NCI-H345 treated with DMSO at 0.1 percent for 48 hours (cell line): ENCODE measurements around the gene ARHGAP42.
A peak's percentile ranks its signal among the peaks of the same experiment; 100 is the strongest.

Experiments used
- DNase-seq: peaks from one replicate; lab custom pipeline; 2025; ENCODE audit not compliant: unreplicated experiment; lab: John Stamatoyannopoulos, UW

The ARHGAP42 gene

GRCh38 chr11:100948936-100949335 lies 261.8 kb downstream of the ARHGAP42 start:
- no peak for DNase-seq

DNA sequence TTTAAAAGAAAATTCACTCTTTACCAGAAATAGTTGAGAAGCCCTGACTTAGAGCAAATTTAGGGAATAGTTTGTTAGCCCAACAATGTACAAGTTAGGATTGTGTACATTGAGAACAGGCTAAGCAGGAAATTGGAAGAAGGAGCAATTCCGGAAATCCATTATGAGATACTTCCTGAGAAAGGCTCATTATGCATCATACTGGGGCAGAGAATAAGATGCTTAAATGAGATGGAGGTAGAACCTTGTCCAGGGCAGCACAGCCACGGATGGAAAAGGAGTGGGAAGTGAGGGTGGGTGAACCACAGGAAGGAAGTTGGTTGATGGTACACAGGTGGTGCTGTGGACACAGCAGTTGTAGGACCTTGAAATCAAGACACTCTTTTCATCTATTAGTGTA lies 262.4 kb downstream of the ARHGAP42 start:
- no peak for DNase-seq

DNA sequence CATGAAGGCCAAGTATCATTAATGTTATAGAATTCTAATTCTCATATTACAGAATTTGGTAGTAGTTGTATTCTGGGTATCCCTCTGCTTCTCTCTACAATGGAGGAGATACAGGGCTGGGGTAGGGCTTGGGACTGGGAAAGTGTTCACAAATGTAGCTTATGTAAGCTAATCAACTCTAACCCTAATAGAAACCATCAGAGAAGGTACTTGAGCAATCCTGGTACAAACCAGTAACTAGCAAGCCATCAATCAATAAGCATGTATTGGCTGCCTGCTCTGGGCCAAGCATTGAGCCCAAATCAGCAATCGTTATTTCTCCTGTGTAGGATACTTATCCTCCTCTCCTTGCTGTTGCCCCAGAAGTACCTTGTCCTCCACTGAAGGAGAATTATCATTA lies 268.2 kb downstream of the ARHGAP42 start:
- DNase-seq = no peak

DNA sequence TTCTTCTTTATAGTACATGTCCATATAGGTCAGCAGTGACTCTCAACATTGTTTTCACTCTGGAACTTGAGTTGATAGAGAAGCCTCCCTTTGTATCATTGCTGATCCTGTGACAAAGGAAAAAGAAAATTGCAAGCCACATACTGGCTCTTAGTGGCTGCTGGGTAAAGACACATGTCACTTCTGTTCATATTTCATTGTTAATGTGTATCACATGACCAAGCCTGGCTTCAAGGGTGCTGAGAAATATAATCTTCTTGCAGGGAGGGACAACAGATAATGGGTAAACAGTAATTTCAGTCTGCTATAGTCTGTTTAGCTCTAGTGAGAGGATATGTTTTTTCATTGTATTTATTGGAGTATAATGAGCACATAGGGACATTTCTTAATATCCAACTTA lies 269.3 kb downstream of the ARHGAP42 start:
- DNase-seq = no peak

DNA sequence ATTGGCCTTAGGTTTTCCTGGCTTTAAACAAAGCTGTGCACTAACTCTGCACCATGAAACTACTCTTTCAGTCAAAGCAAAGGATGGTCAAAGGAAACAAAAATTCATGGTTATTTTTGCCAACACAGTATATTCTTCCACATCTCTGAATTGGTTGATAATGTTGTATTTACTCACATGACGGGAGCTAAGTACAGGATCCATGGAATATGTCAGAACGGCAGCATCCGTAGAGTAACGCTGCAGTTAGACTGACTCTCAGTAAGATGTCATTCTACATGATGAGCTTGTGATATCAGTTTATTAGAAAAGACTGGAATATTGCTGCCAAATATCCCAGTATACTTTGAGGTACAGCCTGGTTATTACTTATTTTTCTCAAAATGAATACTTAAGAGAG lies 270.4 kb downstream of the ARHGAP42 start:
- no peak for DNase-seq

GRCh38 chr11:100961633-100962032 lies 274.5 kb downstream of the ARHGAP42 start:
- no peak for DNase-seq

DNA sequence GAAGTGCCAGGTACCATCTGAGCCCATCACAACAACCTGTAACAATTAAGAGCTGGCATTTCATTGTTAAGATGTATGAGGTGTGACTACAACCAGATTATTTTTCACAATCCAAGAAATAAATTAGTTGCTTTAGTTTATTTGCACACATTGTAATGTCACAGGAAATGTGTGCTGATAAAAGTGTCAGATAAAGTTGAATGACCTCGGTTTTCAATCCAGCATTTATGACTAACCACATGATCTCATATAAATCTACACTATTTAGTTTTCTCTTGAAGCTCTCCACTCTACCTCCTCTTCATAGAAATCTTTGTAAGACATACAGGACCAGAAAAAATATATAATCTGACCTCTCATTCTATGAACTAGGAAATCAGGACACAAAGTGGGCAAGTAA lies 276.3 kb downstream of the ARHGAP42 start:
- DNase-seq = no peak

GRCh38 chr11:100964435-100964834 lies 277.3 kb downstream of the ARHGAP42 start:
- no peak for DNase-seq

GRCh38 chr11:100965346-100965745 lies 278.3 kb downstream of the ARHGAP42 start:
- DNase-seq = no peak

DNA sequence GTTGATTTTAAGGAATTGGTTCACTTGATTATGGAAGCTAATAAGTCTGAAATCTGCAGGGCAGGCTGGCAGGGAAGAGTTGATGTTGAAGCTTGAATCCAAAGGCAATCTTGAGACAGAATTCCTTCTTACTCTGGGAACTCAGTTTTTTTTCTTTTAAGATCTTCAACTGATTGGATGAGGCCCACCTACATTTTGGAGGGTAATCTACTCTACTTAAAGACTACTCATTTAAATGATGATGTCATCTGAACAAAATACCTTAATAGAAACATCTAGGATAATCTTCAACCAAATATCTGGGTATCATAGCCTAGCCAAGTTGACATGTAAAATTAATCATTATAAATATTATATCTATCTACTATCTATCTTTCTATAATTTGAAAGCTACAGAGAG lies 279.3 kb downstream of the ARHGAP42 start:
- no peak for DNase-seq

DNA sequence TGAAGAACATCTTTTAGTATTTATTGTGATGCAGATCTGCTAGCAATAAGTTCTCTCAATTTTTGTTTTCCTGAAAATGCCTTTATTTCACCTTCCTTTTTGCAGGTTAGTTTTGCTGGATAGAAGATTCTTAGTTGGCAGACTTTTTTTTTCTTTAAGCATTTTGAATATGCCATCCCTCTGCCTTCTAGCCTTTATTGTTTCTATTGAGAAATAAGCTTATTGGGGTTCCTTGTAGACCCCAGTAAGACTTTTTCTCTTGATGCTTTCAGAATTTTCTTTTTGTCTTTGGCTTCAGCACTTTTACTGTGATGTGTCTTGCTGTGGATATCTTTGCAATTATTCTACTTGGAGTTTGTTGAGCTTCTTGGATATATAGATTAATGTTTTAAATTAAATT lies 281.9 kb downstream of the ARHGAP42 start:
- DNase-seq = no peak

DNA sequence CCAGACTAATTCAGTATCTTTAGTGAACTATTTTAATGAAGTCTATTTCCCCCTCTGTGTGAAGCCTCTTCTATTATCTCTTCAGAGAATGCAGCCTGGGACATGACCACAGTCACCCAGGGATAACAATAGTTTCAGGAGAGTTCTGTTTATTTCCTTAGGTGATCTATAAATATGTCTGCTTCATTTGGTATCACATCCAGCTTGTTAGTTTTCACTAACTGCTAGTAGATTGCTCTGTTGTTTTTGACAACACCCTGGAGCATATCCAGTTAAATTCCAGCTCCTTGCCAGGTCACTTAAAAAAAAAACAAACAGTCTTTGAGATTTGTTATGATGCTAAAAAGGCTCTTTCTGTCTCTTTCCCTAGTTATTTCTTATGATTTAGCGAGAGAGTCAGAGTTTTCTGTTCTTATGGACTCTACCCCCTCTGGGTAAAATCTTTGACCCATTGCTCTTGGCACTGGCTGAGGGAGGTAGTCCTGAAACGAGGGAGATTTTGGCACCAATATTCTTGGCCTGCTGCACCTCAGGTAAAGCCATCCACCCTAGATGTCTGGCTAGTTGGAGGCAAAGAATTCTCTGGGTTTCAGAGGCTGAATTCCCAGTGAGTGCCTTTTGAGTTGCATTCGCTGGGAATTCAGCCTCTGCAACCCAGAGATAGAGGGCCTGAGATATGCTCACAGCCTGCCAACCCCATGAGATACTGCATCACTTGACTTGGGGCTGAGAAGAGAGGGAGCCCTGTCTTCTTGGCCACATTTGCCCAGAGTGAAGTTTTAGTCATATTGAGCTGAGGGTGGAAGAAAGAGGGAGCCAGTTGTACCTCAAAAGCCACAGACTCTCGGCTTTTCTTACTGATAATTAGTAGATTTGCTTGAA lies 283.4 kb downstream of the ARHGAP42 start:
- no peak for DNase-seq

- no peak for DNase-seq
Measured at GRCh38 chr11:100972046-100972445, 285.0 kb downstream of the ARHGAP42 start.

DNA sequence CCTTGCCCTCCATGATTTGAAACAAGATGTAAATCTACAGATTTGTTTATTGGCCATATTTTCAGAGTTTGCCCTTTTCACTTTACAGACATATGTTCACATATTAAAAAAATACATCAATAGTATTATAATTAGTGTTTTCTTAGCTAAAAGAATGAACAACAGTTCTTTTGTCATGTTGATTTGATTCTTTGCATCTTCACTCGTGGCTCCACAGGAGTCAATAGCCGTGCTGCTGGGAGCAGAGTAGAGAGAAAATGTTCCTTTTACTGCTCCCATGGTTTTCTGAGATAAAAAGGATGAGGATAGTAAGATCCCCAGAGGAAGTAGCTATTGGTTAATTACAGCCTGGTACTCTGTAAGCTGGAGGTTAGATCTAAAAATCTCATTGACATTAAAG lies 291.4 kb downstream of the ARHGAP42 start:
- no peak for DNase-seq

GRCh38 chr11:100978939-100979338 lies 291.9 kb downstream of the ARHGAP42 start:
- no peak for DNase-seq

- peak; percentile 9 for DNase-seq
Measured at GRCh38 chr11:100980156-100980555, 293.1 kb downstream of the ARHGAP42 start.

DNA sequence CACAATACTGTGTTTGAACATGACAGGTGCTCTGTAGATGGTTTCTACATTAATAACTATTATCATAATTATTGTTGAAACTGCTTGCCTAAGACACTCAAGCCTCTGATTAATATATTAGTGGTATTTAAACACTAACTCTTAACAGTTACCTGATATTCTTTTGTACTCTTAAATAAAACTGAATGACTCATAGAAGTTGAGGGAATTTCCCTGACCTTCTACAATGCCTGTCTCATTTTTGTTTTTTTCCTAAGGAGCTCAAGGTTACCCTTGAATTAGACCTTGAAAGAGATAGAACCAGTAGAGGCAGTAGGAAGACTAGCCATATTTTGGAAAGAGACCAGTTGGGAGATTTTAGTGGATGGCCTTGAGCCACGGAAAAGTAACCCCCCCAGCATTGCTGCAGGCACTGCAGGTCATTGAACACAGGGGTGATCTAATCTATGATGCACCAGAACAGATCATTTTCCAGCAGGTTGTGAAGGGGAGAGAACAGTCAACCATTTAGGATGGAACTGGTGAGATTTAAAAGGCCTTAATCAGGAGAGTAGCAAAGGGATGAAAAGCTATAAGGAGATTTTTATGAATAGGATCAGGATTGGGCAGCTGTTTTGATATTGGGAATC lies 294.2 kb downstream of the ARHGAP42 start:
- no peak for DNase-seq

DNA sequence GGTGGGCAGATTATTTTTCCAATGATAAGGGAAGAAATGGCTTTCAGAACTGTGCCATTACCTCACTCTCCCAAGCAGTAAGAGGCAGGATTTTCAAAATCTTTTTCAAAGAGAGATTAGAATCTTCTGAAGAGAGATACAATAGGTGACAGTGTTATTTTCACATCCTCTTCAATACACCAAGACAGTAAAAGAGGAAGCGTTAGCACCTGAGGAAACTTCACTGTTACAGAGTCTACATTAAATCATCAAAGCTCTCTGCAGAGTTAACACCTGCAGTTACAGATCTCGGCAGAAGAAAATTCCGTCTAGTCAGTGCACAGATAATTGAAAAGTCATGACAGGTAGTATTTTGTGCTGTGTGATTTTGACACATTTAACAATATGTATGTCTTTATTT lies 297.6 kb downstream of the ARHGAP42 start:
- DNase-seq = no peak

DNA sequence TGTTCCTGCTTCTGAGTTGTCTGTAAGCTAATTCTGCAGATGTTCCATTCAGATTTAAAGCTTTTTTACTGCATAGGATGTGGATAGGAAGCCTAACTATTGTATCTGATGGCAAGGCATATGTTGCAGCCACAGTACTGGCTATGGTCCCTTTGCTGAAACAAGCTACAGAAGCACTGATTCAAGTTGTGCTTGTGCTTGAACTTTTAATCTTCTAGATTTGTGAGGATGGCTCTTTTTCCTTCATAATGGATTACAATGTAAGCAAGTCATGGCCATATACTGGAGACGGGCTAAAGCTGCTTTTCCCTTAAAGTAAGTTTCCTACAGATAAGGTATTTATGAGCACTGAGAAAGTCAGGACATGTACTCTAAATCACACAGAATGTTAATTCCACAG lies 303.8 kb downstream of the ARHGAP42 start:
- DNase-seq = no peak

DNA sequence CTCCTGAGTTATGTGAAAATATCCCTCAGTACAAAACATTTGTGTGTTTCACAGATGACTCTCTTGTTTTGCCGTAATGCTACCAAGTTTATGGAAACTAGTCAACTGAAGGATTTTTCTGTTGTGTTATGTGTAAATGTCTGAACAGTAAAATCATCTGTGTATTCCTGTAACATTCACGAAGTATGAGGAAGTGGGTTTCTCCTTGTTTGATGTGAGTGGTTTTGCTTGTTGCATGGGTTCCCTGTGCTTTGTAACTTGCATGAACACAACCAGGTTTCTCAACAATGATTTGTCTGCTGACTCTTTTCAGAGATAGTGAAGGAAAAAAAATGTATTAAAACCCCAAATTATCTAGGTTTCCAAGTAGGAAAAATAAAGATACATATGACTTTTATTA lies 304.5 kb downstream of the ARHGAP42 start:
- no peak for DNase-seq

DNA sequence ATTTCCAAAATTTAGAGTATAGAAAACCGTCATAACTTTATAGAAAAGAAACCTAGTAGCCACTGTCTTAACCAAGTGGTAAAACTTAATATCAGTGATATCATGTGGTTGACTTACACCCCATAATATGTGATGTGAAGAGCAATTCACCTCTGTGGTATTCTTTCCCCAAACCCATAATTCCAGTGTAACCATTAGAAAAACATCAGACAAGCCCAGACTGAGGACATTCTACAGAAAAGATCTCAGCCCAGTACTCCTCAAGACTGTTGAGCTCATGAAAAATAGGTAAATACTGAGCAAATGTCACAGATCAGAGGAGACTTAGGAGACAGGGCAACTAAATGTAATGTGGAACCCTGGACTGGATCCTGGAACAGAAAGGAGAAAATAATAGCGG lies 307.9 kb downstream of the ARHGAP42 start:
- DNase-seq = no peak

- DNase-seq = no peak
Measured at GRCh38 chr11:100999756-101000155, 312.7 kb downstream of the ARHGAP42 start.

DNA sequence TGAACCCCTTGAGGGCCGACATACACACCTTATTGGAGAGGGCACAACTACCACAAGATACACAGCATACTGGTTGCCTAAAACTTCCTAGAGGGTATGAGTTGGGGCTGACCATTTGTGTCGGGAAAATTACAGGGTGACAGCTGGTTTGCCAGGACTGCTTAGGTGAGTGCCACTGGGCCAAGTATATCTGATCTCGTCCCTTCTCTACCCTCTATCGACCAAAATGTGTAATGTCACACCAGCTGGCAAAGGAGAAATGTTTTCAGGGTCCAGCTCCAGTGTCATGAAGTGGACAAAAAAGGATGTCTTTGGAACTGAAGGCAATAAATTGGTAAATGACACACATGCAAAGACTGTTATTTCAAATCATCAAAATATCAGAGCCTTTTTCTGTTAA lies 316.4 kb downstream of the ARHGAP42 start:
- DNase-seq = no peak
